IMR-90 (cell line): ENCODE measurements around the gene RAB29. TPM values are rescaled to one million over a fixed set of nuclear protein-coding genes. Genes with fewer than 3 reads are reported as not detected.

Experiments
- ATAC-seq: fragments of 200-7000 bp; cut with Tn5 transposase; 2 replicates; pipeline ENCODE4 v1.9.1; 2020; ENCODE audit warnings: low read depth, mild to moderate bottlenecking, moderate library complexity
- BruUV-seq: library from RNA; stranded (reverse); fragments of 400-500 nt; replicated peaks from 2 replicates; lab custom pipeline; 2021; lab: Mats Ljungman, UMichigan
- CTCF ChIA-PET: fragments of 300-600 bp; formaldehyde crosslinking; extraction: SDS; loops from one replicate; lab custom pipeline; 2021; ENCODE audit warnings: antibody characterized with exemption; lab: Yijun Ruan, JAX
- POLR2A ChIA-PET: fragments of 300-600 bp; sonication (Branson Sonifier 250); formaldehyde crosslinking; loops from one replicate; lab custom pipeline; 2022; ENCODE audit warnings: antibody characterized with exemption; ENCODE audit not compliant: unreplicated experiment; lab: Charles Lee
- DNase-seq: peaks from one replicate; pipeline ENCODE4 v3.0.0; 2013
- H2AFZ ChIP-seq: replicated peaks from 2 replicates; pipeline ENCODE3; 2013; ENCODE audit warnings: low read length, mild to moderate bottlenecking; ENCODE audit not compliant: poor library complexity
- H2AK5ac ChIP-seq: 2 replicates; pipeline ENCODE4 v1.6.1; 2013; ENCODE audit warnings: low read depth, low read length, inconsistent platforms
- H2AK9ac ChIP-seq: replicated peaks from 2 replicates; pipeline ENCODE3; 2013; ENCODE audit warnings: mild to moderate bottlenecking, low read depth, low read length, moderate library complexity; ENCODE audit not compliant: poor library complexity
- H2BK120ac ChIP-seq: 2 replicates; pipeline ENCODE4 v1.6.1; 2013; ENCODE audit warnings: low read depth, low read length, inconsistent platforms
- H2BK15ac ChIP-seq: 3 replicates; pipeline ENCODE4 v1.6.1; 2013; ENCODE audit warnings: low read depth, low read length, inconsistent platforms
- H2BK20ac ChIP-seq: 2 replicates; pipeline ENCODE4 v1.6.1; 2013; ENCODE audit warnings: low read depth, mild to moderate bottlenecking, inconsistent platforms, low read length, moderate library complexity
- H2BK5ac ChIP-seq: 2 replicates; pipeline ENCODE4 v1.6.1; 2013; ENCODE audit warnings: mild to moderate bottlenecking, low read depth, low read length, inconsistent platforms; ENCODE audit not compliant: poor library complexity, severe bottlenecking
- H3K14ac ChIP-seq: replicated peaks from 2 replicates; pipeline ENCODE4 v1.6.1; 2013; ENCODE audit warnings: low read depth, low read length, inconsistent platforms
- H3K18ac ChIP-seq: 2 replicates; pipeline ENCODE4 v1.6.1; 2013; ENCODE audit warnings: low read depth, low read length, control low read depth
- H3K23ac ChIP-seq: 2 replicates; pipeline ENCODE4 v1.6.1; 2013; ENCODE audit warnings: low read depth, low read length, inconsistent platforms
- H3K27ac ChIP-seq: 2 replicates; pipeline ENCODE4 v1.5.1; 2013; ENCODE audit warnings: mild to moderate bottlenecking, control low read depth, low read length; ENCODE audit not compliant: insufficient read depth
- H3K27me3 ChIP-seq: 2 replicates; pipeline ENCODE4 v1.6.1; 2013; ENCODE audit warnings: low read length; ENCODE audit not compliant: control insufficient read depth, insufficient read depth
- H3K36me3 ChIP-seq: 2 replicates; pipeline ENCODE4 v1.6.1; 2013; ENCODE audit warnings: low read length, mixed read lengths; ENCODE audit not compliant: control insufficient read depth, insufficient read depth
- H3K4ac ChIP-seq: 2 replicates; pipeline ENCODE4 v1.6.1; 2013; ENCODE audit warnings: low read depth, low read length, inconsistent platforms
- H3K4me1 ChIP-seq: 2 replicates; pipeline ENCODE4 v1.6.1; 2013; ENCODE audit warnings: low read length, mixed read lengths; ENCODE audit not compliant: control insufficient read depth, insufficient read depth
- H3K4me2 ChIP-seq: 2 replicates; pipeline ENCODE4 v1.6.1; 2013; ENCODE audit warnings: low read depth, mild to moderate bottlenecking, control low read depth, low read length, moderate library complexity
- H3K4me3 ChIP-seq: 2 replicates; pipeline ENCODE4 v1.5.1; 2013; ENCODE audit warnings: low read depth, mild to moderate bottlenecking, control low read depth, low read length, moderate library complexity; ENCODE audit not compliant: insufficient read depth
- H3K56ac ChIP-seq: 2 replicates; pipeline ENCODE4 v1.6.1; 2013; ENCODE audit warnings: low read length, inconsistent platforms; ENCODE audit not compliant: insufficient read depth; ENCODE audit errors: extremely low read depth
- H3K79me1 ChIP-seq, 2 experiments: 2 replicates each; pipeline ENCODE4 v1.6.1; 2013; ENCODE audit warnings: low read length in 2 of 2, inconsistent platforms in 1 of 2, low read depth in 1 of 2
- H3K9ac ChIP-seq: 2 replicates; pipeline ENCODE4 v1.6.1; 2013; ENCODE audit warnings: low read depth, low read length, control low read depth
- H3K9me1 ChIP-seq: 2 replicates; pipeline ENCODE4 v1.6.1; 2013; ENCODE audit warnings: low read length, inconsistent platforms; ENCODE audit not compliant: insufficient read depth
- H3K9me3 ChIP-seq: 2 replicates; pipeline ENCODE4 v1.6.1; 2013; ENCODE audit warnings: low read length; ENCODE audit not compliant: control insufficient read depth, insufficient read depth
- H4K20me1 ChIP-seq: 2 replicates; pipeline ENCODE4 v1.6.1; 2013; ENCODE audit warnings: low read length, inconsistent platforms; ENCODE audit not compliant: insufficient read depth
- H4K5ac ChIP-seq: 2 replicates; pipeline ENCODE4 v1.6.1; 2013; ENCODE audit warnings: mild to moderate bottlenecking, low read depth, low read length, control low read depth
- H4K8ac ChIP-seq, 2 experiments: 2 replicates each; pipeline ENCODE4 v1.6.1; 2013; ENCODE audit warnings: low read depth in 2 of 2, low read length in 2 of 2, control low read depth in 1 of 2, inconsistent platforms in 1 of 2
- H4K91ac ChIP-seq: 2 replicates; pipeline ENCODE4 v1.6.1; 2013; ENCODE audit warnings: low read depth, low read length, inconsistent platforms; ENCODE audit not compliant: insufficient read depth
- CEBPB ChIP-seq: IDR thresholded peaks from 2 replicates; pipeline ENCODE4 v1.6.1; 2012; ENCODE audit warnings: low read depth, low read length, improper control_type of control experiment
- RAD21 ChIP-seq: IDR thresholded peaks from 2 replicates; pipeline ENCODE4 v1.6.1; 2012; ENCODE audit warnings: low read length, improper control_type of control experiment
- WGBS, 2 experiments: methylation state at CpG; one replicate each; pipeline versions ENCODE4 v1.1.5 to v1.1.7; 2013; ENCODE audit warnings: missing lambda C conversion rate in 2 of 2; ENCODE audit not compliant: insufficient read length in 1 of 2; ENCODE audit errors: extremely low coverage in 2 of 2; 5-methylcytosine and 5-hydroxymethylcytosine counted together
- dilution Hi-C: fragments of 300-500 bp; cut with HindIII; formaldehyde crosslinking; loops from one replicate; pipeline ENCODE4 v1.14.3; 2018; ENCODE audit warnings: low sequenced_read_pairs; ENCODE audit not compliant: unreplicated experiment
- in situ Hi-C: fragments of 300-500 bp; cut with MboI; formaldehyde crosslinking; loops from 3 replicates; pipeline ENCODE4 v1.14.3; 2019; ENCODE audit warnings: low sequenced_read_pairs, inconsistent platforms, mixed read lengths
- intact Hi-C: fragments of 100-400 bp; cut with micrococcal nuclease; formaldehyde crosslinking; loops from 2 replicates; pipeline ENCODE4 v1.10.0; 2022
- polyA plus RNA-seq, 3 experiments: library from polyadenylated mRNA; depleted of rRNA; stranded (reverse); fragments of >200 nt; gene quantifications; 2 replicates each; pipeline ENCODE4 v1.2.3, GENCODE V29; 2012; ENCODE audit warnings: low replicate concordance in 1 of 3
- total RNA-seq: library from RNA; depleted of rRNA; stranded (reverse); fragments of >200 nt; gene quantifications from 2 replicates; pipeline ENCODE4 v1.2.3, GENCODE V29; 2012
- TF ChIP-seq, protein P1 (sequence below): fragments of 150-350 bp; IDR thresholded peaks from 2 replicates; pipeline ENCODE4 v1.6.1; 2016; ENCODE audit warnings: low read depth, mild to moderate bottlenecking, low read length, moderate library complexity, borderline replicate concordance
- TF ChIP-seq, protein P2 (sequence below): conservative IDR thresholded peaks from 2 replicates; pipeline ENCODE4 v1.5.1; 2012; ENCODE audit warnings: mild to moderate bottlenecking, low read depth, low read length, improper control_type of control experiment

The RAB29 gene
- total and polyA plus RNA-seq, 2 of the 4 experiments (the other 2 are of a cell fraction), result 5.7 to 7.3 TPM

DNA sequence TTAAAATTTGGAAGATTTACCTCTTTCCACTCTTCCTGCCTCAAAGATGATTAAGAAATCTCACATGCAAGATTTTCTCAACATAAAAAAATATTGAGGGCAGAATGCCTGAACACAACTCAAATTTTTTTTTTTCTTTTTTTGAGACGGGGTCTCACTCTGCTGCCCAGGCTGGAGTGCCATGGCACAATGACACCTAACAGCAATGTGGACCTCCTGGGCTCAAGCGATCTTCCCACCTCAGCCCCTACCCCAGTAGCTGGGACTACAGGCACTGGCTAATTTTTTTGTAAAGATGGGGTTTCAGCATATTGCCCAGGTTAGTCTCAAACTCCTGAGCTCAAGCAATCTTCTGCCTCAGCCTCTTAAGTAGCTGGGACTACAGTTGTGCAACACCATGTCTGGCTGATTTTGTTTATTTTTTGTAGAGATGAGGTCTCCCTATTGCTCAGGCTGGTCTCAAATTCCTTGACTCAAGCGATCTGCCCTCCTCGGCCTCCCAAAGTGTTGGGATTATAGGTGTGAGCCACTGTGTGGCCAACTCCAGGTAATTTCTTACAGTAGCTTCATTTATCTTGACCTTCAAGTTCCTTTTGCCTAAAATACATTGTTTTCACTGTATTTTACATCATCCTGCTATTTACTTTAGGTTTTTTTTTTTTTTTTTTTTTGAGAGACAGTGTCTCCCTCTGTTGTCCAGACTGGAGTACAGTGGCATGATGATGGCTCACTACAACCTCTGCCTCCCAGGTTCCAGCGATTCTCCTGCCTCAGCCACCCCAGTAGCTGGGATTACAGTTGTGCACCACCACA is 35.7 kb downstream of the RAB29 start:
- Histone ChIP-seq H3K9ac (no peak overlapping the region), H3K79me1 (peaks cover 3 to 63% of the 10 kb centered on the region in 2 experiments), H3K14ac (no peak overlapping the region), H2BK5ac (peak overlapping the region; percentile 14), H3K4ac (0 out of 2 replicates have a peak overlapping the region, but pooled peaks have one; percentile 4), H3K27ac (peak overlapping the region; percentile 10; the same call in 1 of the 2 replicates), H4K20me1 (peaks cover 75% of the 10 kb centered on the region), H3K23ac (no peak overlapping the region), H3K18ac (no peak overlapping the region), H2AK5ac (no peak overlapping the region), H2AFZ (no peak overlapping the region), H3K9me3 (no peaks in the 10 kb centered on the region), H3K27me3 (no peaks in the 10 kb centered on the region), H4K91ac (no peak overlapping the region), H3K4me2 (no peak overlapping the region), H3K4me3 (no peak overlapping the region), H3K56ac (no peak overlapping the region), H3K9me1 (peaks cover 8% of the 10 kb centered on the region; the same call in 1 of the 2 replicates), H4K5ac (no peak overlapping the region), H2BK15ac (no peak overlapping the region), H4K8ac (no peak overlapping the region), H2AK9ac (no peak overlapping the region), H2BK20ac (no peak overlapping the region), H3K36me3 (peaks cover 13% of the 10 kb centered on the region), H3K4me1 (peaks cover 7% of the 10 kb centered on the region; the same call in 1 of the 2 replicates), H2BK120ac (no peak overlapping the region)
- TF ChIP-seq RAD21, result peak; percentile 8; the same call in 1 of the 2 replicates
- TF ChIP-seq, protein P1, sequence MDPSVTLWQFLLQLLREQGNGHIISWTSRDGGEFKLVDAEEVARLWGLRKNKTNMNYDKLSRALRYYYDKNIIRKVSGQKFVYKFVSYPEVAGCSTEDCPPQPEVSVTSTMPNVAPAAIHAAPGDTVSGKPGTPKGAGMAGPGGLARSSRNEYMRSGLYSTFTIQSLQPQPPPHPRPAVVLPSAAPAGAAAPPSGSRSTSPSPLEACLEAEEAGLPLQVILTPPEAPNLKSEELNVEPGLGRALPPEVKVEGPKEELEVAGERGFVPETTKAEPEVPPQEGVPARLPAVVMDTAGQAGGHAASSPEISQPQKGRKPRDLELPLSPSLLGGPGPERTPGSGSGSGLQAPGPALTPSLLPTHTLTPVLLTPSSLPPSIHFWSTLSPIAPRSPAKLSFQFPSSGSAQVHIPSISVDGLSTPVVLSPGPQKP, result no peak
- peak; percentile 99 for TF ChIP-seq CEBPB
- TF ChIP-seq, protein P2, sequence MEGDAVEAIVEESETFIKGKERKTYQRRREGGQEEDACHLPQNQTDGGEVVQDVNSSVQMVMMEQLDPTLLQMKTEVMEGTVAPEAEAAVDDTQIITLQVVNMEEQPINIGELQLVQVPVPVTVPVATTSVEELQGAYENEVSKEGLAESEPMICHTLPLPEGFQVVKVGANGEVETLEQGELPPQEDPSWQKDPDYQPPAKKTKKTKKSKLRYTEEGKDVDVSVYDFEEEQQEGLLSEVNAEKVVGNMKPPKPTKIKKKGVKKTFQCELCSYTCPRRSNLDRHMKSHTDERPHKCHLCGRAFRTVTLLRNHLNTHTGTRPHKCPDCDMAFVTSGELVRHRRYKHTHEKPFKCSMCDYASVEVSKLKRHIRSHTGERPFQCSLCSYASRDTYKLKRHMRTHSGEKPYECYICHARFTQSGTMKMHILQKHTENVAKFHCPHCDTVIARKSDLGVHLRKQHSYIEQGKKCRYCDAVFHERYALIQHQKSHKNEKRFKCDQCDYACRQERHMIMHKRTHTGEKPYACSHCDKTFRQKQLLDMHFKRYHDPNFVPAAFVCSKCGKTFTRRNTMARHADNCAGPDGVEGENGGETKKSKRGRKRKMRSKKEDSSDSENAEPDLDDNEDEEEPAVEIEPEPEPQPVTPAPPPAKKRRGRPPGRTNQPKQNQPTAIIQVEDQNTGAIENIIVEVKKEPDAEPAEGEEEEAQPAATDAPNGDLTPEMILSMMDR, result peak; percentile 38
- no TSS peak for BruUV-seq
- peak; percentile 88 for ATAC-seq
- dilution Hi-C loops (no loop called here), in situ Hi-C loops (no loop called here), intact Hi-C loops (loop anchor here (2.0 kb wide), 1 partner anchor 167 kb away; no protein-coding TSS in a partner anchor)
- WGBS, 2 experiments, result no CpG with 5 or more reads among the region's 5 CpGs
- ChIA-PET POLR2A (interaction anchor here (1.0 kb wide), 1 partner anchor 9 kb away, joined by 5 read pairs; no protein-coding TSS in a partner anchor), CTCF (interaction anchor here (0.6 to 1.5 kb wide), 6 partner anchors 9 to 899 kb away, joined by 3 to 4 read pairs (median 4); no protein-coding TSS in a partner anchor)
- peak; percentile 94 for DNase-seq
